Activated CD8-positive, alpha-beta memory T cell treated with anti-CD3 and anti-CD28 coated beads for 1 hour (primary cell): ENCODE results near the gene GCNT2.
"Not testable (repeated sequence)": the region's sequence is repeated elsewhere in the genome, so short reads cannot be mapped to it uniquely, and the experiment has no call there.

ENCODE experiments used
- DNase-seq, 2 donors: peaks; one replicate each; pipeline ENCODE4 v3.0.0-alpha.2; 2020; ENCODE audit warnings: low read depth in 1 of 2; ENCODE audit errors: extremely low read depth in 1 of 2

Gene GCNT2

GRCh38 chr6:10543488-10543887 lies 22.3 kb downstream of the GCNT2 start:
- no peak for DNase-seq

GRCh38 chr6:10545482-10545881 lies 24.3 kb downstream of the GCNT2 start:
- DNase-seq: no peak

GRCh38 chr6:10547809-10548208 lies 26.7 kb downstream of the GCNT2 start:
- DNase-seq: no peak

GRCh38 chr6:10550764-10551163 lies 29.6 kb downstream of the GCNT2 start:
- no peak for DNase-seq

GRCh38 chr6:10552270-10552810 lies 31.2 kb downstream of the GCNT2 start:
- no peak for DNase-seq

GRCh38 chr6:10553871-10554270 lies 32.7 kb downstream of the GCNT2 start:
- DNase-seq: no peak

- no peak for DNase-seq
These were observed 33.7 kb downstream of the GCNT2 start for GRCh38 chr6:10554826-10555225.

GRCh38 chr6:10555625-10556309 lies 34.6 kb downstream of the GCNT2 start:
- DNase-seq: no peak

- DNase-seq: no peak
These were observed 35.4 kb downstream of the GCNT2 start for GRCh38 chr6:10556589-10556988.

- no peak for DNase-seq
These were observed 35.8 kb downstream of the GCNT2 start for GRCh38 chr6:10556992-10557391.

GRCh38 chr6:10557913-10558312 lies 36.8 kb downstream of the GCNT2 start:
- DNase-seq: no peak

- DNase-seq: no peak
These were observed 37.4 kb downstream of the GCNT2 start for GRCh38 chr6:10558565-10558964.

GRCh38 chr6:10559522-10560152 lies 38.5 kb downstream of the GCNT2 start:
- no peak for DNase-seq

GRCh38 chr6:10561611-10562199 lies 40.6 kb downstream of the GCNT2 start:
- DNase-seq: no peak

GRCh38 chr6:10564975-10565673 lies 44.0 kb downstream of the GCNT2 start:
- DNase-seq: no peak

GRCh38 chr6:10565913-10566312 lies 44.8 kb downstream of the GCNT2 start:
- no peak for DNase-seq

- no peak for DNase-seq
These were observed 46.3 kb downstream of the GCNT2 start for GRCh38 chr6:10567256-10568026.

- no peak for DNase-seq
These were observed 48.4 kb downstream of the GCNT2 start for GRCh38 chr6:10569392-10570127.

- not testable (repeated sequence) for DNase-seq
These were observed 54.4 kb downstream of the GCNT2 start for GRCh38 chr6:10575519-10575918.

- DNase-seq: no peak
These were observed 55.1 kb downstream of the GCNT2 start for GRCh38 chr6:10576226-10576625.
